WTC11 (cell line): ENCODE data around the gene SORCS2. TPM values are rescaled to one million over a fixed set of nuclear protein-coding genes. Genes with fewer than 3 reads are reported as not detected.
A peak's percentile ranks its signal among the peaks of the same experiment; 100 is the strongest.

ENCODE experiments used
- ATAC-seq: fragments of 200-7000 bp; cut with Tn5 transposase; 2 replicates; pipeline ENCODE4 v1.10.0; 2021; ENCODE audit warnings: mild to moderate bottlenecking, moderate library complexity
- CTCF ChIA-PET: fragments of 300-600 bp; sonication (Branson Sonifier 250); formaldehyde crosslinking; loops from one replicate; lab custom pipeline; 2021; ENCODE audit warnings: antibody characterized with exemption; lab: Charles Lee
- POLR2A ChIA-PET: fragments of 350-600 bp; sonication (Branson Sonifier 250); formaldehyde crosslinking; loops from one replicate; lab custom pipeline; 2021; ENCODE audit warnings: antibody characterized with exemption; lab: Charles Lee
- DNase-seq: peaks from one replicate; pipeline ENCODE4 v3.0.0; 2021; ENCODE audit warnings: low spot score
- H3K27ac Mint-ChIP-seq: 2 replicates; pipeline ENCODE4 v1.8.0; 2021; ENCODE audit warnings: mixed read lengths
- H3K27me3 Mint-ChIP-seq: 2 replicates; pipeline ENCODE4 v1.8.0; 2021; ENCODE audit warnings: low read depth, mild to moderate bottlenecking, moderate library complexity, mixed read lengths
- H3K36me3 Mint-ChIP-seq: 2 replicates; pipeline ENCODE4 v1.8.0; 2021; ENCODE audit warnings: mixed read lengths
- H3K4me1 Mint-ChIP-seq: 2 replicates; pipeline ENCODE4 v1.8.0; 2022; ENCODE audit warnings: mixed read lengths
- H3K4me3 Mint-ChIP-seq: 2 replicates; pipeline ENCODE4 v1.8.0; 2021; ENCODE audit warnings: mild to moderate bottlenecking, moderate library complexity, mixed read lengths
- H3K9me3 Mint-ChIP-seq: 2 replicates; pipeline ENCODE4 v1.8.0; 2021; ENCODE audit warnings: mixed read lengths
- ARID4B ChIP-seq: sonication (generic); formaldehyde crosslinking; IDR thresholded peaks from 2 replicates; pipeline ENCODE4 v1.8.0; 2023; ENCODE audit warnings: missing genetic modification reagents, mild to moderate bottlenecking, borderline replicate concordance
- ESRRA ChIP-seq: sonication (generic); formaldehyde crosslinking; IDR thresholded peaks from 2 replicates; pipeline ENCODE4 v1.8.1; 2022; ENCODE audit warnings: mild to moderate bottlenecking, missing genetic modification reagents, borderline replicate concordance
- ETV6 ChIP-seq: sonication (generic); formaldehyde crosslinking; IDR thresholded peaks from 2 replicates; pipeline ENCODE4 v1.8.1; 2022; ENCODE audit warnings: mild to moderate bottlenecking, missing genetic modification reagents
- FOXP1 ChIP-seq: sonication (generic); formaldehyde crosslinking; IDR thresholded peaks from 2 replicates; pipeline ENCODE4 v1.8.0; 2022; ENCODE audit warnings: missing genetic modification reagents, mild to moderate bottlenecking, moderate library complexity, borderline replicate concordance
- GTF2I ChIP-seq: fragments of 250-450 bp; sonication (Bioruptor Pico); conservative IDR thresholded peaks from 2 replicates; pipeline ENCODE4 v1.4.0; 2021; ENCODE audit warnings: mild to moderate bottlenecking
- JAZF1 ChIP-seq: fragments of 250-450 bp; sonication (Bioruptor Pico); IDR thresholded peaks from 2 replicates; pipeline ENCODE4 v1.9.0; 2021; ENCODE audit warnings: moderate library complexity, mild to moderate bottlenecking, inconsistent platforms
- KAT7 ChIP-seq: sonication (generic); formaldehyde crosslinking; IDR thresholded peaks from 2 replicates; pipeline ENCODE4 v1.8.1; 2023; ENCODE audit warnings: missing genetic modification reagents, mild to moderate bottlenecking, borderline replicate concordance
- MYBL2 ChIP-seq: sonication (generic); formaldehyde crosslinking; IDR thresholded peaks from 2 replicates; pipeline ENCODE4 v1.8.1; 2023; ENCODE audit warnings: mild to moderate bottlenecking, moderate library complexity, missing genetic modification reagents
- PRRX2 ChIP-seq: fragments of 250-450 bp; sonication (Bioruptor Pico); IDR thresholded peaks from 2 replicates; pipeline ENCODE4 v1.8.0; 2021; ENCODE audit warnings: mild to moderate bottlenecking
- RORB ChIP-seq: fragments of 250-450 bp; sonication (Bioruptor Pico); IDR thresholded peaks from 2 replicates; pipeline ENCODE4 v1.9.0; 2021; ENCODE audit warnings: mild to moderate bottlenecking
- ZNF138 ChIP-seq: sonication (generic); formaldehyde crosslinking; conservative IDR thresholded peaks from 2 replicates; pipeline ENCODE4 v1.8.1; 2022; ENCODE audit warnings: mild to moderate bottlenecking, moderate library complexity, missing genetic modification reagents
- ZNF396 ChIP-seq: fragments of 250-450 bp; sonication (Bioruptor Pico); IDR thresholded peaks from 2 replicates; pipeline ENCODE4 v1.8.0; 2021; ENCODE audit warnings: mild to moderate bottlenecking, moderate library complexity, borderline replicate concordance
- total RNA-seq: library from RNA; stranded (reverse); gene quantifications from 3 replicates; pipeline ENCODE4 v1.2.3, GENCODE V29; 2021
- TF ChIP-seq, protein P1 (sequence below): sonication (generic); formaldehyde crosslinking; IDR thresholded peaks from 2 replicates; pipeline ENCODE4 v1.8.0; 2022; ENCODE audit warnings: missing genetic modification reagents
- TF ChIP-seq, protein P2 (sequence below): sonication (generic); formaldehyde crosslinking; IDR thresholded peaks from 2 replicates; pipeline ENCODE4 v1.8.1; 2023; ENCODE audit warnings: mild to moderate bottlenecking, missing genetic modification reagents, moderate library complexity
- TF ChIP-seq, protein P3 (sequence below): sonication (generic); formaldehyde crosslinking; IDR thresholded peaks from 2 replicates; pipeline ENCODE4 v1.8.1; 2023; ENCODE audit warnings: mild to moderate bottlenecking, missing genetic modification reagents
- TF ChIP-seq, protein P4 (sequence below): sonication (generic); formaldehyde crosslinking; IDR thresholded peaks from 2 replicates; pipeline ENCODE4 v1.8.1; 2022; ENCODE audit warnings: low read depth, missing genetic modification reagents, borderline replicate concordance
- TF ChIP-seq, protein P5 (sequence below): sonication (generic); formaldehyde crosslinking; IDR thresholded peaks from 2 replicates; pipeline ENCODE4 v1.8.1; 2023; ENCODE audit warnings: mild to moderate bottlenecking, missing genetic modification reagents, borderline replicate concordance

The SORCS2 gene
- total RNA-seq, 1 experiment from 2014 or later = 6.6 TPM

- TF ChIP-seq, protein P1, sequence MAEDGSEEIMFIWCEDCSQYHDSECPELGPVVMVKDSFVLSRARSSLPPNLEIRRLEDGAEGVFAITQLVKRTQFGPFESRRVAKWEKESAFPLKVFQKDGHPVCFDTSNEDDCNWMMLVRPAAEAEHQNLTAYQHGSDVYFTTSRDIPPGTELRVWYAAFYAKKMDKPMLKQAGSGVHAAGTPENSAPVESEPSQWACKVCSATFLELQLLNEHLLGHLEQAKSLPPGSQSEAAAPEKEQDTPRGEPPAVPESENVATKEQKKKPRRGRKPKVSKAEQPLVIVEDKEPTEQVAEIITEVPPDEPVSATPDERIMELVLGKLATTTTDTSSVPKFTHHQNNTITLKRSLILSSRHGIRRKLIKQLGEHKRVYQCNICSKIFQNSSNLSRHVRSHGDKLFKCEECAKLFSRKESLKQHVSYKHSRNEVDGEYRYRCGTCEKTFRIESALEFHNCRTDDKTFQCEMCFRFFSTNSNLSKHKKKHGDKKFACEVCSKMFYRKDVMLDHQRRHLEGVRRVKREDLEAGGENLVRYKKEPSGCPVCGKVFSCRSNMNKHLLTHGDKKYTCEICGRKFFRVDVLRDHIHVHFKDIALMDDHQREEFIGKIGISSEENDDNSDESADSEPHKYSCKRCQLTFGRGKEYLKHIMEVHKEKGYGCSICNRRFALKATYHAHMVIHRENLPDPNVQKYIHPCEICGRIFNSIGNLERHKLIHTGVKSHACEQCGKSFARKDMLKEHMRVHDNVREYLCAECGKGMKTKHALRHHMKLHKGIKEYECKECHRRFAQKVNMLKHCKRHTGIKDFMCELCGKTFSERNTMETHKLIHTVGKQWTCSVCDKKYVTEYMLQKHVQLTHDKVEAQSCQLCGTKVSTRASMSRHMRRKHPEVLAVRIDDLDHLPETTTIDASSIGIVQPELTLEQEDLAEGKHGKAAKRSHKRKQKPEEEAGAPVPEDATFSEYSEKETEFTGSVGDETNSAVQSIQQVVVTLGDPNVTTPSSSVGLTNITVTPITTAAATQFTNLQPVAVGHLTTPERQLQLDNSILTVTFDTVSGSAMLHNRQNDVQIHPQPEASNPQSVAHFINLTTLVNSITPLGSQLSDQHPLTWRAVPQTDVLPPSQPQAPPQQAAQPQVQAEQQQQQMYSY = no peak
- no peak for TF ChIP-seq ARID4B (CRISPR knock-in tag)
- TF ChIP-seq, protein P2, sequence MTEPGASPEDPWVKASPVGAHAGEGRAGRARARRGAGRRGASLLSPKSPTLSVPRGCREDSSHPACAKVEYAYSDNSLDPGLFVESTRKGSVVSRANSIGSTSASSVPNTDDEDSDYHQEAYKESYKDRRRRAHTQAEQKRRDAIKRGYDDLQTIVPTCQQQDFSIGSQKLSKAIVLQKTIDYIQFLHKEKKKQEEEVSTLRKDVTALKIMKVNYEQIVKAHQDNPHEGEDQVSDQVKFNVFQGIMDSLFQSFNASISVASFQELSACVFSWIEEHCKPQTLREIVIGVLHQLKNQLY (CRISPR knock-in tag) = no peak
Measured at GRCh38 chr4:7697821-7698220, 505.5 kb downstream of the SORCS2 start (continued).

DNA sequence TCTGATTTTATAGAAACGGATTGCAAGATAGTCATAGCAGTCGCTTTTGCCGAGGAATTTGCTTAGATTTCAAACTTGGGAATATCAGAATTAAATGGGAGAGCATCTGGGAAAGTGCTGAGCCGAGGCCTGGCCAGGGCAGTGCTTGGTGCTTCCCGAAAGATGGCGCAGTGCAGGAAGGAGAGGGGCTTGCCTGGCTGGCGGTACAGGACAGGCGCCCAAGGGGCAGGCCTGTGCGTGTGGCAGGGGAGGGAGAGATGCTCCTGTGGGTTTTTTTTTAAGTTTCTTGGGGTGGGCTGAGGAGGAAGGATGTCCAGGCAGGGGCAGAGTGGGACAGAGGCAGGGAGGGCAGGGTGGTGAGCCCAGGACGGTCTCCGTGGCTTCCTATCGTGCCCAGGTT lies 506.2 kb downstream of the SORCS2 start:
- peak; percentile 67 for ATAC-seq
- H3K9me3 Mint-ChIP-seq = no peaks in the 10 kb centered on the region; the same call in 1 of the 2 replicates
- TF ChIP-seq FOXP1 (CRISPR knock-in tag) (no peak), KAT7 (CRISPR knock-in tag) (no peak), ETV6 (no peak), ESRRA (CRISPR knock-in tag) (no peak), ZNF396 (CRISPR knock-in tag) (no peak), MYBL2 (CRISPR knock-in tag) (no peak), JAZF1 (CRISPR knock-in tag) (no peak), GTF2I (CRISPR knock-in tag) (no peak), RORB (CRISPR knock-in tag) (no peak), PRRX2 (CRISPR knock-in tag) (no peak), ZNF138 (no peak)
- TF ChIP-seq, protein P3, sequence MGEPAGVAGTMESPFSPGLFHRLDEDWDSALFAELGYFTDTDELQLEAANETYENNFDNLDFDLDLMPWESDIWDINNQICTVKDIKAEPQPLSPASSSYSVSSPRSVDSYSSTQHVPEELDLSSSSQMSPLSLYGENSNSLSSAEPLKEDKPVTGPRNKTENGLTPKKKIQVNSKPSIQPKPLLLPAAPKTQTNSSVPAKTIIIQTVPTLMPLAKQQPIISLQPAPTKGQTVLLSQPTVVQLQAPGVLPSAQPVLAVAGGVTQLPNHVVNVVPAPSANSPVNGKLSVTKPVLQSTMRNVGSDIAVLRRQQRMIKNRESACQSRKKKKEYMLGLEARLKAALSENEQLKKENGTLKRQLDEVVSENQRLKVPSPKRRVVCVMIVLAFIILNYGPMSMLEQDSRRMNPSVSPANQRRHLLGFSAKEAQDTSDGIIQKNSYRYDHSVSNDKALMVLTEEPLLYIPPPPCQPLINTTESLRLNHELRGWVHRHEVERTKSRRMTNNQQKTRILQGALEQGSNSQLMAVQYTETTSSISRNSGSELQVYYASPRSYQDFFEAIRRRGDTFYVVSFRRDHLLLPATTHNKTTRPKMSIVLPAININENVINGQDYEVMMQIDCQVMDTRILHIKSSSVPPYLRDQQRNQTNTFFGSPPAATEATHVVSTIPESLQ (CRISPR knock-in tag) = no peak
- TF ChIP-seq, protein P4, sequence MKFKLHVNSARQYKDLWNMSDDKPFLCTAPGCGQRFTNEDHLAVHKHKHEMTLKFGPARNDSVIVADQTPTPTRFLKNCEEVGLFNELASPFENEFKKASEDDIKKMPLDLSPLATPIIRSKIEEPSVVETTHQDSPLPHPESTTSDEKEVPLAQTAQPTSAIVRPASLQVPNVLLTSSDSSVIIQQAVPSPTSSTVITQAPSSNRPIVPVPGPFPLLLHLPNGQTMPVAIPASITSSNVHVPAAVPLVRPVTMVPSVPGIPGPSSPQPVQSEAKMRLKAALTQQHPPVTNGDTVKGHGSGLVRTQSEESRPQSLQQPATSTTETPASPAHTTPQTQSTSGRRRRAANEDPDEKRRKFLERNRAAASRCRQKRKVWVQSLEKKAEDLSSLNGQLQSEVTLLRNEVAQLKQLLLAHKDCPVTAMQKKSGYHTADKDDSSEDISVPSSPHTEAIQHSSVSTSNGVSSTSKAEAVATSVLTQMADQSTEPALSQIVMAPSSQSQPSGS (CRISPR knock-in tag) = no peak
- TF ChIP-seq, protein P5, sequence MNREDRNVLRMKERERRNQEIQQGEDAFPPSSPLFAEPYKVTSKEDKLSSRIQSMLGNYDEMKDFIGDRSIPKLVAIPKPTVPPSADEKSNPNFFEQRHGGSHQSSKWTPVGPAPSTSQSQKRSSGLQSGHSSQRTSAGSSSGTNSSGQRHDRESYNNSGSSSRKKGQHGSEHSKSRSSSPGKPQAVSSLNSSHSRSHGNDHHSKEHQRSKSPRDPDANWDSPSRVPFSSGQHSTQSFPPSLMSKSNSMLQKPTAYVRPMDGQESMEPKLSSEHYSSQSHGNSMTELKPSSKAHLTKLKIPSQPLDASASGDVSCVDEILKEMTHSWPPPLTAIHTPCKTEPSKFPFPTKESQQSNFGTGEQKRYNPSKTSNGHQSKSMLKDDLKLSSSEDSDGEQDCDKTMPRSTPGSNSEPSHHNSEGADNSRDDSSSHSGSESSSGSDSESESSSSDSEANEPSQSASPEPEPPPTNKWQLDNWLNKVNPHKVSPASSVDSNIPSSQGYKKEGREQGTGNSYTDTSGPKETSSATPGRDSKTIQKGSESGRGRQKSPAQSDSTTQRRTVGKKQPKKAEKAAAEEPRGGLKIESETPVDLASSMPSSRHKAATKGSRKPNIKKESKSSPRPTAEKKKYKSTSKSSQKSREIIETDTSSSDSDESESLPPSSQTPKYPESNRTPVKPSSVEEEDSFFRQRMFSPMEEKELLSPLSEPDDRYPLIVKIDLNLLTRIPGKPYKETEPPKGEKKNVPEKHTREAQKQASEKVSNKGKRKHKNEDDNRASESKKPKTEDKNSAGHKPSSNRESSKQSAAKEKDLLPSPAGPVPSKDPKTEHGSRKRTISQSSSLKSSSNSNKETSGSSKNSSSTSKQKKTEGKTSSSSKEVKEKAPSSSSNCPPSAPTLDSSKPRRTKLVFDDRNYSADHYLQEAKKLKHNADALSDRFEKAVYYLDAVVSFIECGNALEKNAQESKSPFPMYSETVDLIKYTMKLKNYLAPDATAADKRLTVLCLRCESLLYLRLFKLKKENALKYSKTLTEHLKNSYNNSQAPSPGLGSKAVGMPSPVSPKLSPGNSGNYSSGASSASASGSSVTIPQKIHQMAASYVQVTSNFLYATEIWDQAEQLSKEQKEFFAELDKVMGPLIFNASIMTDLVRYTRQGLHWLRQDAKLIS (CRISPR knock-in tag) = no peak

More for the DNA sequence above, 506.2 kb downstream of the SORCS2 start:
- ChIA-PET POLR2A (no interaction called here), CTCF (no interaction called here)
- Mint-ChIP-seq H3K36me3 (no peaks in the 10 kb centered on the region), H3K27ac (no peak overlapping the region; the same call in 1 of the 2 replicates), H3K27me3 (no peaks in the 10 kb centered on the region; the same call in 1 of the 2 replicates), H3K4me1 (peaks cover 20% of the 10 kb centered on the region), H3K4me3 (no peak overlapping the region)
- no peak for DNase-seq
